Ecto neural progenitor cell (in vitro differentiated cells): ENCODE data around the gene CD38.

Source experiments
- DNase-seq: peaks from one replicate; pipeline ENCODE4 v3.0.0-alpha.2; 2018; ENCODE audit warnings: low spot score

The CD38 gene

DNA sequence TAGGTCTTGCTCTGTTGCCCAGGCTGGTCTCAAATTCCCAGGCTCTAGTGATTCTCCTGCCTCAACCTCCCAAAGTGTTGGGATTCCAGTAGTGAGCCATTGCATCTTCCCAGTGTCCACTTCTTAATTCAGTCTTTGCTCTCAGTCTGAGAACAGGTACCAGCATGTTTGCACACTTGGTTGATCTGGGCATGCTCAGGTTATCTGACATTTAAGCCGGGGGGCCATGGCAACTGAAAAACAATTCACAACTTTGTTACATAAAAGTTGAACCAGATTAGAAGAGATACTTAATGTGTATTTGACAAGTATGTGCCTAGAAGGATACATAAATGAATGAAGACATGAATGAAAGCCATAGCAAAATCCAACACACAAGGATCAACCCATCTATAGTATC lies 121.4 kb downstream of the CD38 start:
- DNase-seq: no peak

DNA sequence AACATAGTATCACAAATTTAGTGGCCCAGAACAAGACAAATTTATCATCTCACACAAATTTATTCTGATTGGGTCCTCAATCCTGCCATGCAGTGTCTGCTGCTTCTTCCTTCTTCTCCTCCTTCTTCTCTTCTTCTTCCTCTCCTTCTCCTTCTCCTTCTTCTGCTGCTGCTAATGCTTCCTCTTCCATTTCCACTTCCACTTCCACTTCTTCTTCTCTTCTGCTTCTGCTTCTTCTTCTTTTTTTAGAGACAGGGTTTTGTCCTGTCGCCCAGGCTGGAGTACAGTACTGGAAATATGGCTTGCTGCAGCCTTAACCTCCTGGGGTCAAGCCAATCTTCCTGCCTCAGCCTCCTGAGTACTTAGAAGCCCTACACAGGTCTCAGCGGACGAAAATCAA lies 122.9 kb downstream of the CD38 start:
- DNase-seq: no peak

DNA sequence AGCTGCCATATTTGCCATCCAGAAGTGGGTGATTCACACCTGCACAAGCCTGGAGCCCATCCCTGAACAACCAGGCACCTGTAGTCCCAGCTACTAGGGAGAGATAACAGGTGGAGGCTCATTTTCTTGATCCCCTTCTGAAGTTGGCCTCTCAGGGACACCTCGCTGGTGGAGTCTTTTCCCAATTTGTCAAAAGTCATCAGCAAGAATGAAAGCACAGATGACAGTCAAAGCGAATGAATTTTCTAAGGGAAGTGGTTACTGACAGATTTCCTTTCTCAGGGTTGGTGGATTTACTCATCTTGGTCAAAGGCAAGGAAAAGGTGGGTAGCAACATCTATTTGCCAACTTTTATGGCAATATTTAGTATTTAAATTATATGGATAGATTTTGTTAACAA lies 123.9 kb downstream of the CD38 start:
- DNase-seq: no peak

DNA sequence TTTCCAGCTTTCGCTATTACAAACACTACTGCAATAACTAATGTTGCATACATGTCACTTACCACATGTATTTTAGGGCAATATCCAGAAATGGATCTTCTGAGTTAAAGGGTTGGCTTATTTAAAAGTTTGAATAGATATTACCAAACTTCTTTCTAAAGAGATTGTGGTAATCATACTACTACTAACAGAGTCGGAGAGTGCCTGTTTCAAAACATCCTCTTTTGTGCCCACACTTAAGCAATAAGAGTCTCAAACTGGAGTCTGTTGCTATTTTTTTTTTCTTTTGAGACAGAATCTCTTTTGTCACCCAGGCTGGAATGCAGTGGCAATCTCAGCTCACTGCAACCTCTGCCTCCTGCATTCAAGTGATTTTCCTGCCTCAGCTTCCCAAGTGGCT lies 124.6 kb downstream of the CD38 start:
- DNase-seq: no peak
